PFSK-1 (cell line): Measurements from ENCODE around the gene GRM4.

Experiments used
- FOXP2 ChIP-seq: optimal IDR thresholded peaks from 2 replicates; pipeline ENCODE3; 2011; ENCODE audit warnings: borderline replicate concordance, control low read depth, inconsistent platforms; ENCODE audit not compliant: insufficient read depth; ENCODE audit errors: extremely low read length, extremely low read depth
- POLR2AphosphoS5 ChIP-seq: IDR thresholded peaks from 2 replicates; pipeline ENCODE4 v1.6.1; 2012; ENCODE audit warnings: low read depth, mild to moderate bottlenecking, control low read depth, low read length, moderate library complexity
- SIN3A ChIP-seq: IDR thresholded peaks from 2 replicates; pipeline ENCODE4 v1.6.1; 2012; ENCODE audit warnings: mild to moderate bottlenecking, low read length, moderate library complexity, borderline replicate concordance; ENCODE audit not compliant: insufficient read depth
- TAF1 ChIP-seq: IDR thresholded peaks from 2 replicates; pipeline ENCODE4 v1.6.1; 2012; ENCODE audit warnings: low read length, control low read depth, borderline replicate concordance; ENCODE audit not compliant: insufficient read depth
- TF ChIP-seq, protein P1 (sequence below), 2 experiments: IDR thresholded peaks; 2 replicates each; pipeline versions ENCODE4 v1.6.1 to v1.8.0; 2011 to 2012; ENCODE audit warnings: low read depth in 2 of 2, low read length in 2 of 2, control low read depth in 1 of 2, inconsistent platforms in 1 of 2, mild to moderate bottlenecking in 1 of 2, moderate library complexity in 1 of 2; ENCODE audit not compliant: insufficient read depth in 1 of 2

The GRM4 gene

DNA sequence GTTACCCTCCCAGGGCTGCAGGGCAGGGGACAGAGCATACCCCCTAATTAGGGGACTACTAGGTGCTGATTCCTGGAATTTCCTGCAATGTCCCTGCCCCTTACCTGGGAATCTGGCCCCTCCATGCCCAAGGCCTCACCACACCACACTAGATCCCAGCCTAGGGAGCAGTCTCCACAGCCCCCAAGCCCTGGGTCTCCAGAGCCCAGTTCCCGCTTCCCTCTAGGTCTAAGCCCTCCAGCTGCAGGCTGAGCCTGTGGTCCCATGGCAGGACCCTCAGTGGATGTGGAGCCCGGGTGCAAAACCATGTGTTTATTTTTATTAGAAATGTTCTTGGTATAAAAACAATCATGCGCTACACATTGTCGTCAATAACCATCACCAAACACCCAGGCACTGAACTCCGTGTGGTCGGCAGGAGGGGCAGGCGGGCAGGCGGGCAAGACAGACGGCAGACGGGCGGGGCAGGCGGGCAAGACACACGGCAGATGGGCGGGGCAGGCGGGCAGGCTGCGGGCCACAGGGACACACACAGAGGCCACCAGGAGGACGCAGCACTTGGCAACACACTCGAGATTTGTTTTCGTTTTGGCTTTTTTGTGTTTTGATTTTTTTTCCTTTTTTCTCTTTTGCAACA, 124.2 kb downstream of the GRM4 start:
- TF ChIP-seq SIN3A (no peak), POLR2AphosphoS5 (no peak), FOXP2 (no peak), TAF1 (no peak)
- TF ChIP-seq, protein P1, sequence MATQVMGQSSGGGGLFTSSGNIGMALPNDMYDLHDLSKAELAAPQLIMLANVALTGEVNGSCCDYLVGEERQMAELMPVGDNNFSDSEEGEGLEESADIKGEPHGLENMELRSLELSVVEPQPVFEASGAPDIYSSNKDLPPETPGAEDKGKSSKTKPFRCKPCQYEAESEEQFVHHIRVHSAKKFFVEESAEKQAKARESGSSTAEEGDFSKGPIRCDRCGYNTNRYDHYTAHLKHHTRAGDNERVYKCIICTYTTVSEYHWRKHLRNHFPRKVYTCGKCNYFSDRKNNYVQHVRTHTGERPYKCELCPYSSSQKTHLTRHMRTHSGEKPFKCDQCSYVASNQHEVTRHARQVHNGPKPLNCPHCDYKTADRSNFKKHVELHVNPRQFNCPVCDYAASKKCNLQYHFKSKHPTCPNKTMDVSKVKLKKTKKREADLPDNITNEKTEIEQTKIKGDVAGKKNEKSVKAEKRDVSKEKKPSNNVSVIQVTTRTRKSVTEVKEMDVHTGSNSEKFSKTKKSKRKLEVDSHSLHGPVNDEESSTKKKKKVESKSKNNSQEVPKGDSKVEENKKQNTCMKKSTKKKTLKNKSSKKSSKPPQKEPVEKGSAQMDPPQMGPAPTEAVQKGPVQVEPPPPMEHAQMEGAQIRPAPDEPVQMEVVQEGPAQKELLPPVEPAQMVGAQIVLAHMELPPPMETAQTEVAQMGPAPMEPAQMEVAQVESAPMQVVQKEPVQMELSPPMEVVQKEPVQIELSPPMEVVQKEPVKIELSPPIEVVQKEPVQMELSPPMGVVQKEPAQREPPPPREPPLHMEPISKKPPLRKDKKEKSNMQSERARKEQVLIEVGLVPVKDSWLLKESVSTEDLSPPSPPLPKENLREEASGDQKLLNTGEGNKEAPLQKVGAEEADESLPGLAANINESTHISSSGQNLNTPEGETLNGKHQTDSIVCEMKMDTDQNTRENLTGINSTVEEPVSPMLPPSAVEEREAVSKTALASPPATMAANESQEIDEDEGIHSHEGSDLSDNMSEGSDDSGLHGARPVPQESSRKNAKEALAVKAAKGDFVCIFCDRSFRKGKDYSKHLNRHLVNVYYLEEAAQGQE (IDR thresholded peaks at IDR 0.05; ENCODE audit: insufficient read depth in 1 of 2, low read depth in 2 of 2, low read length in 2 of 2) = no peak

GRCh38 chr6:34020807-34021553, 124.9 kb downstream of the GRM4 start:
- TF ChIP-seq TAF1 (no peak), POLR2AphosphoS5 (no peak), FOXP2 (no peak), SIN3A (no peak)
- TF ChIP-seq, protein P1 (IDR thresholded peaks at IDR 0.05; ENCODE audit: insufficient read depth in 1 of 2, low read depth in 2 of 2, low read length in 2 of 2) = no peak

GRCh38 chr6:34020278-34020677, 125.6 kb downstream of the GRM4 start:
- TF ChIP-seq POLR2AphosphoS5 = no peak
- TF ChIP-seq, protein P1 (IDR thresholded peaks at IDR 0.05; ENCODE audit: insufficient read depth in 1 of 2, low read depth in 2 of 2, low read length in 2 of 2) = no peak
- TF ChIP-seq FOXP2 = no peak
- no peak for TF ChIP-seq SIN3A
- TF ChIP-seq TAF1 = no peak

DNA sequence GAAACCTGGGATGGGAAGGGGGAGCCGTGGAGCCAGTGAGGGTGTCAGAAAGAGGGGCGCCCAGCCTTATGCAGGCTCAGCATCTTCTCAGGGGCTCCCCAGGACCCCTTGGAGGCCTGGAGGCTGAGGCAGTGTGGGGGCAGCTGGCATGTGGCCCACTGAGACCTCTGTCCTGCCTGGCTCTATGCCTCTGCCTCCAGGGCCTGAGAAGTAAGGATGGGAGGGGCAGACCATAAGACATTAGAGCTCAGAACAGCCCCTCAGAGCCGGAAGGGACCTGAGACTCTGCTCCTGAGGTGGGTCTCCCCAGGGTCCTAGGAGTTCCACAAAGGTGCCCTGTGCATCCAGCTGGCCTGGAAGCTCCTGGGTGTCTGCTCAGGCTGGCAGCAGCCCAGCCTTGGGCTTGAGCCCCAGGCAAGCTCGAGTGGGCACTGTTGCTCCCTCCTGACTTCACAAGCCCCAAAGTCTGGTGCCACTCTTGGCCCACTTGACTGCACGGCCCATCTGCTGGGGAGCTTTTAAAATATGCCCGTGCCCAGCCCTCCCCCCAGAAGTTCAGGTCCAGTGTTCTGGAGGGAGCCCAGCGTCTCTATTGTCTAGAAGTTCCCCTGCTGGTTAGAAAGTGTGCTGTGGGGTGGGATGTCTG, 126.8 kb downstream of the GRM4 start:
- TF ChIP-seq, protein P1 (IDR thresholded peaks at IDR 0.05; ENCODE audit: insufficient read depth in 1 of 2, low read depth in 2 of 2, low read length in 2 of 2) = no peak
- no peak for TF ChIP-seq TAF1
- TF ChIP-seq POLR2AphosphoS5 = no peak
- TF ChIP-seq SIN3A = no peak
- TF ChIP-seq FOXP2 = no peak
